Activated T-cell treated with anti-CD3 and anti-CD28 coated beads, Interleukin-2, amount 50 U/mL, for 48 hours (primary cell): ENCODE data around the gene EGLN3.

ENCODE experiments used
- DNase-seq, 2 experiments: peaks; one replicate each; pipeline ENCODE4 v3.0.0-alpha.2; 2020

Gene EGLN3

GRCh38 chr14:33959692-33960151, 8.8 kb upstream of the EGLN3 start:
- DNase-seq: no peak

- no peak for DNase-seq
Observed at GRCh38 chr14:33958605-33959226, 7.8 kb upstream of the EGLN3 start.

- DNase-seq: no peak
Observed at GRCh38 chr14:33957993-33958392, 7.1 kb upstream of the EGLN3 start.

- DNase-seq: no peak
Observed at GRCh38 chr14:33957299-33957698, 6.4 kb upstream of the EGLN3 start.

GRCh38 chr14:33956640-33957039, 5.8 kb upstream of the EGLN3 start:
- no peak for DNase-seq

- DNase-seq: no peak
Observed at GRCh38 chr14:33954016-33954598, 3.2 kb upstream of the EGLN3 start.

GRCh38 chr14:33952541-33952940, 1.7 kb upstream of the EGLN3 start:
- no peak for DNase-seq

- DNase-seq: no peak
Observed at GRCh38 chr14:33951183-33951840, 438 bp upstream of the EGLN3 start.

- DNase-seq: no peak
Observed at GRCh38 chr14:33949411-33949893, 1.4 kb downstream of the EGLN3 start.

GRCh38 chr14:33948869-33949408, 1.9 kb downstream of the EGLN3 start:
- no peak for DNase-seq

GRCh38 chr14:33948145-33948868, 2.6 kb downstream of the EGLN3 start:
- no peak for DNase-seq

GRCh38 chr14:33946679-33947476, 4.0 kb downstream of the EGLN3 start:
- DNase-seq: no peak

- no peak for DNase-seq
Observed at GRCh38 chr14:33945210-33946088, 5.4 kb downstream of the EGLN3 start.

GRCh38 chr14:33943096-33943883, 7.6 kb downstream of the EGLN3 start:
- no peak for DNase-seq

GRCh38 chr14:33941718-33942117, 9.2 kb downstream of the EGLN3 start:
- DNase-seq: no peak

GRCh38 chr14:33940561-33941011, 10.3 kb downstream of the EGLN3 start:
- DNase-seq: no peak

- no peak for DNase-seq
Observed at GRCh38 chr14:33938131-33938949, 12.5 kb downstream of the EGLN3 start.

GRCh38 chr14:33936391-33936790, 14.5 kb downstream of the EGLN3 start:
- DNase-seq: no peak

GRCh38 chr14:33934938-33935337, 15.9 kb downstream of the EGLN3 start:
- no peak for DNase-seq
